ENCODE measurements around the gene SND1. TPM values are rescaled to one million over a fixed set of nuclear protein-coding genes. Genes with fewer than 3 reads are reported as not detected.
A peak's percentile ranks its signal among the peaks of the same experiment; 100 is the strongest.

SND1 gene
- total RNA-seq, 1 experiment from 2014 or later: 218 TPM

DNA sequence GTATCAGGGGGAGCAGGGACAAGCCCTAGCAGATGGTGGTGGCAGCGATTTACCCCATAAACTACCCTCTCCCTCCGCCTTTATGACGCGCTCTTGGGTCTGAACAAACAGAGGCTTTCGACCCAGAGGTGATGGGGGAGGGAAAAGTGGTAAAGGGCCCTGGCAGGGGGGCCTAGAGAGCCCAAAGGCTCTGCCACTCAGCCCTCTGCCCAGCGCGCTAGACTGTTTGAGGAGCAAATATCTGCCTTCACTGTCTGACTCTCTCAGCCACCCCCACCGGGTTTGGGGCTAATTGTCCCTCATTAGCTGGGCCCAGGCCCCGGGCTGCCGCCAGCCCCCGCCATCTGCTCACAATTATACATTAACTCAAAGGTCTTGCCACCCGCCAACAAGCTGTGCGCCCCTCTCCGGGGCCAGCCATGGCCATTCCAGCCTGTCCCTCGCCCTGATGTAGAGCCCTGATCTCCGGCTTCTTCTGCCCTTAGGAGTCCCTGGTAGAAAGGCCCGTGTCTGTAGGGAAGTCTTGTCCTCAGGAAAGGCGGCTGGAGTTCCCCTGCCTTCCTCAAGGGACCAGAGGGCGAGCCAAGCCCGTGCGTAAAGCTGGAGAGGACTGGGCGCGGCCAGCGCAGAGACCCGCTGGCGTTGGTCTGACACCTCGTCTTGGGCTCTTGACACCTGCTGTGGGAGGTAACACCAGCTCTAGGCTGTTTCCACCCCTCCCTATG lies 32.2 kb upstream of the SND1 start:
- Histone ChIP-seq H3K23me2 (ENCODE audit: insufficient read length, low read depth, low read length, poor library complexity, severe bottlenecking) (peaks cover 16% of the 10 kb centered on the region), H4K5ac (ENCODE audit: insufficient read length, low read depth, low read length) (no peak overlapping the region), H3K56ac (ENCODE audit: insufficient read length, low read depth, low read length) (no peak overlapping the region), H3K9ac (ENCODE audit: extremely low read depth, insufficient read length, low read length) (no peak overlapping the region), H2AK5ac (ENCODE audit: insufficient read length, low read length) (no peak overlapping the region), H3T11ph (ENCODE audit: low read length) (no peak overlapping the region), H3K23ac (ENCODE audit: insufficient read length, low read depth, low read length) (no peak overlapping the region), H2BK5ac (ENCODE audit: insufficient read length, low read length) (no peak overlapping the region), H3K4ac (ENCODE audit: low read depth, low read length) (no peak overlapping the region), H3K4me2 (ENCODE audit: insufficient read depth, insufficient read length, low read length) (peak overlapping the region; percentile 90), H3K14ac (ENCODE audit: insufficient read depth, low read length) (no peak overlapping the region), H2BK120ac (ENCODE audit: low read depth, low read length, poor library complexity, severe bottlenecking) (no peak overlapping the region), H3K9me3 (ENCODE audit: control insufficient read depth, low read depth, low read length) (no peaks in the 10 kb centered on the region), H3K4me1 (ENCODE audit: insufficient read depth, low read length) (no peaks in the 10 kb centered on the region), H3K79me2 (ENCODE audit: insufficient read depth, low read length) (no peaks in the 10 kb centered on the region), H3K27me3 (ENCODE audit: insufficient read depth, low read length) (peaks cover 20% of the 10 kb centered on the region; the same call in 1 of the 2 replicates), H2BK15ac (ENCODE audit: low read depth, low read length) (no peak overlapping the region), H4K91ac (ENCODE audit: insufficient read length, low read depth, low read length) (no peak overlapping the region), H3K18ac (ENCODE audit: insufficient read length, low read depth, low read length) (no peak overlapping the region), H3K79me1 (ENCODE audit: insufficient read depth, low read depth, low read length, poor library complexity, severe bottlenecking) (no peaks in the 10 kb centered on the region), H4K8ac (replicated peaks; ENCODE audit: insufficient read length, low read depth, low read length) (no peak overlapping the region), H2BK20ac (ENCODE audit: low read depth, low read length, poor library complexity, severe bottlenecking) (no peak overlapping the region), H4K20me1 (ENCODE audit: control insufficient read depth, insufficient read depth, insufficient read length) (no peaks in the 10 kb centered on the region), H3K27ac (ENCODE audit: insufficient read length, low read depth, low read length) (no peak overlapping the region), H2AFZ (ENCODE audit: low read length) (no peak overlapping the region), H2BK12ac (ENCODE audit: insufficient read length, low read depth, low read length) (no peak overlapping the region)
- WGBS (ENCODE audit: extremely low coverage, insufficient read length, low lambda C conversion rate): no CpG with 5 or more reads among the region's 27 CpGs
- H3K36me3 Mint-ChIP-seq (ENCODE audit: insufficient read depth in 1 of 3, low read depth in 3 of 3): no peaks in the 10 kb centered on the region; a peak in 1 of 7 replicates
- peaks cover 90% of the 10 kb centered on the region for H3K27me3 Mint-ChIP-seq (ENCODE audit: low read depth)
- 0 out of 7 replicates have a peak overlapping the region, but pooled peaks of 1 of the 3 experiments have one; percentile 24 for H3K27ac Mint-ChIP-seq
- no peaks in the 10 kb centered on the region; a peak in 2 of 5 replicates for H3K9me3 Mint-ChIP-seq
- DNase-seq: peak; percentile 74
- TF ChIP-seq, protein P1, sequence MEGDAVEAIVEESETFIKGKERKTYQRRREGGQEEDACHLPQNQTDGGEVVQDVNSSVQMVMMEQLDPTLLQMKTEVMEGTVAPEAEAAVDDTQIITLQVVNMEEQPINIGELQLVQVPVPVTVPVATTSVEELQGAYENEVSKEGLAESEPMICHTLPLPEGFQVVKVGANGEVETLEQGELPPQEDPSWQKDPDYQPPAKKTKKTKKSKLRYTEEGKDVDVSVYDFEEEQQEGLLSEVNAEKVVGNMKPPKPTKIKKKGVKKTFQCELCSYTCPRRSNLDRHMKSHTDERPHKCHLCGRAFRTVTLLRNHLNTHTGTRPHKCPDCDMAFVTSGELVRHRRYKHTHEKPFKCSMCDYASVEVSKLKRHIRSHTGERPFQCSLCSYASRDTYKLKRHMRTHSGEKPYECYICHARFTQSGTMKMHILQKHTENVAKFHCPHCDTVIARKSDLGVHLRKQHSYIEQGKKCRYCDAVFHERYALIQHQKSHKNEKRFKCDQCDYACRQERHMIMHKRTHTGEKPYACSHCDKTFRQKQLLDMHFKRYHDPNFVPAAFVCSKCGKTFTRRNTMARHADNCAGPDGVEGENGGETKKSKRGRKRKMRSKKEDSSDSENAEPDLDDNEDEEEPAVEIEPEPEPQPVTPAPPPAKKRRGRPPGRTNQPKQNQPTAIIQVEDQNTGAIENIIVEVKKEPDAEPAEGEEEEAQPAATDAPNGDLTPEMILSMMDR (conservative IDR thresholded peaks at IDR 0.05): peak; percentile 47; the same call in 2 of the 3 replicates
- H3K4me1 Mint-ChIP-seq: peaks cover 20% of the 10 kb centered on the region in 2 experiments
- peak overlapping the region; percentile 77 to 89 for H3K4me3 Mint-ChIP-seq

Measured in H9 (cell line).